NCI-H524 (cell line): Measurements from ENCODE around the gene SLC43A1.

Experiments used
- DNase-seq, 2 experiments: peaks; one replicate each; lab custom pipeline; 2025; lab: John Stamatoyannopoulos, UW

SLC43A1 gene

DNA sequence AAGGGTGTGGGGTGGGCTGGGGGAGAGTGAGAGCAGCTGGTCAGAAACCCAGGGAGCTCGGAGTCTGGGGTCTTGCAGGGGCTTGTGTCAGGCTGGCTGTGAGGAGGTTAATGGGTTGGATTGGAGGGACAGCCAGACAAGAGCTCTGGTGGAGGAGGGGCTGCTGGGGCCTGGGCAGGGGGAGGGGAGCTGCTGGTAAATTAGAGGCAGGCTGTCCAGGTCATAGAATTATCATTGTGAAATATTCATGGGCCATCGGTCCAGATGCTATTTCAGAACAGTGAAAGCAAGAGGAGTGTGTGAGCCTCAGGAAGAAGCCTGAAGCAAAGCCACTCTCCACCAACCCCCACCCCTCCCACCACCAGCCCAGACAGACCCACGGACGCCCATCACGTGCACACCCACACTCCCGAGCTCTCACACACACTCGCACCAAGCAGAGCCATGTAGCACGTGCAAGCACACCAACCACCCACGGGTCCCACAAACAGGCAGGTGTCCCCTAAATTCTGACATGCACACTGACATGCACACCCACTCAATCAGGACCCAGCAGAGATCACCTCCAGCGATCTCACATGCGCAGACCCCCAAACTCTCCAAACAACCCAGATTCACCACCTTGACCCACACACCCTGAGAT, 36.4 kb downstream of the SLC43A1 start:
- DNase-seq, result no peak

DNA sequence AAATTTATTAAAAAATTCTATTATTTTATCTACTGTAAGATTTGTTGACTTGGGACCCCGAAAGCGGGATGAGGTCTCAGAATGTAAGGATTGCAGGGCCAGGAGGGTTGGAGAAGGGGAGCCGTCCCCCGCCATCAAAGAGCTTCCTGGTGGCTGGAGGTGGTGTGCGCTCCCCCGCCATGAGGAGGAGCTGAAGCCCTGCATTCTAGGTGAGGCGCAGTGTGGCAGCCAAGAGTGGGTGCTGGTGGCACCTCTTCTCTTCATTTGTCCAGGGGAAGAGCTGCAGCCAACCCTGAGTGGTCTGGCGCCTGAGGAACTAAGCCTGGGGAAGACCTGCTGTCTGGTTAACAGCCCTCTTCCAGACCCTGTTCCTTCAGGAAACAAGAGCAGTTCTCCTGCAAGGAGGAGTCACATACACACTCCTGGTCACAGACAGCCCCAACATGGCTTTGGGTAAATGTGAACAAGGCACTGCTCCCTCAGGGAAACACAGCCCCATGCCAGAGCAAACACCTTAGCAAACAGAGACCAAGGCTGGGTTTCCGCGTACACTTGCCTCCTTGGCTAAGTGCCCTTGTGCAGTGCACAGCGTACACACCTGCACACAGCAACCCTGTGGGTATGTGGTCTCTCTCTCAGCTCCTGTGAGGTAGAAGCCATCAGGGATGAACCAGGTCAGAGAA, 37.9 kb downstream of the SLC43A1 start:
- no peak for DNase-seq

DNA sequence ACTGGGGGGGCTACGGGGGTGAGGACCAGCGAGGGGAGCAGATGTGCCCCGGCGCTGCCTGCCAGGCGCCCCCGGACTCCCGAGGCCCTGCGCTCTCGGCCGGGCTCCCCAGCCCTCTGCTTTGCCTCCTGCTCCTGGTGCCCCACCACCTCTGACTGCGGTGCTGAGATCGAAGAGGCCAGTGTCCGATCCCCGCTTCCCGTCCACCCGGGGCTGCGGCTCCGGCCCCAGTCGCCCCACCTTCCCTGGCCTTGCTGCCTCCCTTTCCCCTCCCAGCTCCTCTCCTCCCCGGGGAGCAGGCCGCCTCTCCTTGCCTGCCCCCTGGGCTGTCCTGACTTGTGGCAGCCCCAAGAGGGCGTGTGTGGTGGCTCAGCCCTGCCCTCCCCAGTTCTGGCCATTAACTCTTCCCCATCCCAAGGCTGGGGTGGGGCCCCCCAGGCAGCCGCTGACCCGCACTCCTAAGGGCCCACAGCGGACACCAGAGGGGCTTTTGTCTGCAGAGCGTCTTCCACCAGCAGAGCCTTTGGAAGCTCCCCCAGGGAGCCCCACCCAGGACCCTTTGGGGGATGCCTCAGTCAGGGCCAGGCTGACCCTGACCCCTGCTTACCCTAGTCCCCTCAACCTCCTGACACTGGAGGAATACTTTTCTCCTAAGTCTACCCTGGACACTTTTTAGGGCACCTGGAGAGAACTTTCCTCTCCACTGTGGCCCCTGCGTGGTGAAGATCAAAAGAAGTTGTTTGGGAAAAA, 38.6 kb downstream of the SLC43A1 start:
- no peak for DNase-seq

DNA sequence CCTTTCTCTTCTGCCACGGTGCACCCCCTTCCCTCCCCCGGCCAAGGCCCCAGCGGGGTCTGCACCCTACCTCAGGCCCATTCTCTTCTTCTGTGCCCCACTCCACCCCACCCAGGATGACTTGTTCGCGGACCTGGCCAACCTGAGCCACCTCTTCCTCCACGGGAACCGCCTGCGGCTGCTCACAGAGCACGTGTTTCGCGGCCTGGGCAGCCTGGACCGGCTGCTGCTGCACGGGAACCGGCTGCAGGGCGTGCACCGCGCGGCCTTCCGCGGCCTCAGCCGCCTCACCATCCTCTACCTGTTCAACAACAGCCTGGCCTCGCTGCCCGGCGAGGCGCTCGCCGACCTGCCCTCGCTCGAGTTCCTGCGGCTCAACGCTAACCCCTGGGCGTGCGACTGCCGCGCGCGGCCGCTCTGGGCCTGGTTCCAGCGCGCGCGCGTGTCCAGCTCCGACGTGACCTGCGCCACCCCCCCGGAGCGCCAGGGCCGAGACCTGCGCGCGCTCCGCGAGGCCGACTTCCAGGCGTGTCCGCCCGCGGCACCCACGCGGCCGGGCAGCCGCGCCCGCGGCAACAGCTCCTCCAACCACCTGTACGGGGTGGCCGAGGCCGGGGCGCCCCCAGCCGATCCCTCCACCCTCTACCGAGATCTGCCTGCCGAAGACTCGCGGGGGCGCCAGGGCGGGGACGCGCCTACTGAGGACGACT, 39.3 kb downstream of the SLC43A1 start:
- DNase-seq, result no peak

DNA sequence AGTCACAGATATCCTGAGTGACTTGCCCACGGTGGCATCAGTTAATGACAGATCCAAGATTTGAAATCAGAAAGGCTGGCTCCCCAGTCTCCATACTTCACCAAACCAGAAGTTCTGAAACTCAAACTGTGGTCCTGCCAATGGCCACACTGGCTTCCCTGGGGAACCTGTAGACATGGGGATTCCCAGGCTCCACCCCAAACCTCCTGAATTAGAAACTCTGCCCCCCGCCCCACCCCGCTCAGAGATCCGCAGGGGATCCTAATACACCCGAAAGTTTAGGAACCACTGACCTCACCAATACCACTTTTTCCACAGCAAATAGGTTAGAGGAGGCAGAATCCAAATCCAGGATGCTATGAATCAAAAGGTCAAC, 39.8 kb downstream of the SLC43A1 start:
- no peak for DNase-seq

DNA sequence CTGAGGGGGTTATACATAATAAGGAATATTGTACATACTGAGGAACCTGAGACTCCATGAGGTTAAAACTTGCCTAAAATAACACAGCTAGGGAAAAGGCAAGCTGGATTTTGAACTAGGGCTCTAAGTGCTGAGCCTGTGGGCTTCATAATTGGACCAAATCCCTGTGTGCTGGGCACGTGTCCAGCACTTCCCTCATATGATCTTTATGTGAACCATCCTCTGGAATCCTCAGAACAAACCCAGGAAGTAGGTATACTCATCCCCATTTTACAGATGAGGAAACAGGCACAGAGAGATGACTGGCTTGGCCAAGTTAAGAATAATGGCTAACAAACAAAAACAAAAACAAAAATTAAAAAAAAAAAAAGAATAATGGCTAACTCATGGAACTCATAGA, 40.3 kb downstream of the SLC43A1 start:
- no peak for DNase-seq

DNA sequence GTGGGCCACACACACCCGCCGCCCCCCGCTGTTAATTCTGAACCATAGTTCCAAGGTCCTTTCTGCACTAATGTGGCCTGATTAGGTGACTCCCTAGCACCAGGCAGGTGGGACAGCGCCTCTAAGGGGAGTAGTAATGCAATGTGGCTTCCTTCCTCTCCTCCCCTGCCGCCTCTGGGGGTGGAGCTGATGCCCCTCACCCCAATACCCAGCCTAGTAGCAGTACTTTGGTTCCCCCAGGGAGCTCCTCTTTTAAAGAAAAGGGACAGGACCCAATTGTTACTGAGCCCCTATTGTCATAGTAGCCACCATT, 40.7 kb downstream of the SLC43A1 start:
- DNase-seq, result no peak

DNA sequence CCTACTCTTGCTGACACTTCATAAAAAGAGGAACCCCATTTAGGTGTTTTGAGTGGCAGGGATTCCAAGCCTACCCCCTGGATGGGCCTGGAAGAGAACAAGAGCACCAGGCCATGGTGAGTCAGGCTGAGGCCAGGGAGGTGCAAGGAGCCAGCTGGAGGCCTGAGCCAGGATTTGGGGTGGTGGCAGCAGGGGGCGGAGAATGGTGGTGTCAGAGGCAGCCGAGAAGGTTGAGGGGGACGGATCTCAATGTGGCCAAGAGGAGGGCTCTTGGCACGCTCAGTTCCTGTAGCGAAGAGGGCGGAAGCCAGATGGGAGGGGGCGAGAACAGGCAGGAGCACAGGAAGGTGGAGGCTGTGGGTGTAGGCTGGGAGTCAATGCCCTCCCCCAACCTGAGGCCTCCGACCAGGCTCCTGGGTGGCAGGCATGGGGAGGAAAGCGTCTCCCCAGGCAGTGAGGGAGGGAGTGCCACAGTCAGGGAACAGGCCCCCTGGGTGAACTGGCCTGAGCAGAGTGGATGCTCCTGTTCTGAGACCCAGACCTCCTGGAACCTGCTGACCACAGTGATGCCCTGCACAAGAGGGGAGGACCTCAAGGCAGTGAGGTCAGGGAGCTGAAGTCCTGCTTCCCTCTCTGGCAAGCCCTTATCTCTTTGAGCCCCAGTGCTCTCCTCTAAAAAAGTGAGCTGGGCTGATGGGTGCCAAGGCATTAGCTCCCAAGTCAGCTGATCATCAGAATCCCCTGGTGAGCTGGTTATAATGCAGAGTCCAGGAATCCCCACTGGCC, 41.3 kb downstream of the SLC43A1 start:
- DNase-seq, result no peak

DNA sequence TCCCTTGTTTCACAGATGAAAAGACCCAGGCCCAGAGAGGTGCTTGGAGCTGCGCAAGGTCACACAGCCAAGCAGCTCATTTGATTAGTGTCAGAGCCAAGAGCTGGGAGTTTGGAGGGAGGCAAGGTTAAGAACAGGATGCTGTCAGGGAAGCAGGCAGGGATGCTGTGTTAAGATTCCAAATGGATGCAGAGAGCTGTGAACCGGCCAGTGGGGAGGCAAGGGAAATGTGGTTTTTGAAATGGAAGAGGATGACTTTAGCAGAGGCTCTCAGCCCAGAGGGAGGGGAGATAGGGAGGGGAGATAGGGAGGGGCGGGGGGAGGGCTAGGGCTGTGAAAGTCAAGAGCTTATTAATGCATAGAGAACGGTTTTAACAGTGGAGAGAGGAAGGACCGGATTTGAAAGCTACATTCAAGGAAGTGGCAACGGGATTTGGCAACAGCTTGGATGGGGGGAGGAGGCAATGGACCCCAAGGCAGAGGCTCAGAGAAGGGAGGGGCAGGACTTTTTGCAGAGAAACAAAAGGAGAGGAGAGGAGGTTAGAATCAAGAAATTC, 42.1 kb downstream of the SLC43A1 start:
- peak; percentile 34 to 45 for DNase-seq

DNA sequence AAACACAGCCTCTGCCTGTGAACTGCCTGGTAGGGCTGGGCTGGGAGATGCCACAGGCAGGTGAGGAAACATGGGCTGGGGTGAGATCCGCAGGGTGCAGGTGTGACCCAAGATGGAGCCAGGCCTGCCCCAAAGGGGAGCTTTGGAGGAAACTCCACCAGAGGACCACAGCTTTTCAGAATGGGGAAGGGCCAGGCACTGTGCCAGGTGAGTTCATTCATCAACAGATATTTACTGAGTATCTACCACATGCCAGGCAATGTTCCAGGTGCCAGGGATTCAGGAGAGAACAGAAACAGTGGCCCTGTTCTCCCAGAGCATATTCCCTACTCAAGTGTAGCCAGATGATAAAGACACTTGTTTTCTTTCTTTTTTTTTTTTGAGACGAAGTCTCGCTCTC, 44.0 kb downstream of the SLC43A1 start:
- no peak for DNase-seq

DNA sequence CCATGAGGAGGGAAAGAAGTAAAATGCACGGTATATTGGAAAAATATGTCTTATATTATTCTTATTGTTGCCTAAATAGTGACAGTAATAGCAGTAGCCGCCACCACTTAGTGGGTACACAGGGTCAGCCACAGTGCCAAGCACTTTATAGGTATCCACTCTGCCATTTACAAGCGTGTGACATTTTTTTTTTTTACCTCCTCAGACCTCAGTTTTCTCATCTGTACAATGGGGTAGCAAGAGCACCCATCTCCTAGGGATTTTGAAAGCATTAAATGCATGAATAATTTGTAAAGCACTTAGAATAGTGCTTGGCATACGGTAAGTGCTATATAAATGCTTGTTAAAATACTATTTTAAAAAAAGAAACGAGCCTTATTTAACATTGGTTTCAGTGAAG, 46.2 kb downstream of the SLC43A1 start:
- DNase-seq, result no peak

DNA sequence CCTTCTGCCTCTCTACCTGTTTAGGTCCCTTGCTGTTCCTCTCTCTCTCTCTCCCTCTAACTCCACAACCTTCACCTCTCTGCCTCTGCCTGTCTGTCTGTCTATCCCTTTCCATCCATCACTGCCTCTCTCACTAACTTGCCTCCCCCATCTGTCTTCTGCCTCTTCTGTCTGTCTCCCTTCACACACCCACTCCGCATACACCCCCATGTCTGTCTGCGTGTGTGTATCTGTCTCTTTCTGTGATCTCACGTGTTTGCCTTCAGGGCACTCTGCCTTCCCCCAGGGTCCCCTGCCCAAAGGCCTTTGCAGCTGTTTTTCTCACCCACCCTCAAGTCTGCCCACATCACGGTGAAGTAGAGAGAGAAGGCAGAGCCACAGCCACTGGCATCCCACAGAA, 47.2 kb downstream of the SLC43A1 start:
- DNase-seq, result no peak

DNA sequence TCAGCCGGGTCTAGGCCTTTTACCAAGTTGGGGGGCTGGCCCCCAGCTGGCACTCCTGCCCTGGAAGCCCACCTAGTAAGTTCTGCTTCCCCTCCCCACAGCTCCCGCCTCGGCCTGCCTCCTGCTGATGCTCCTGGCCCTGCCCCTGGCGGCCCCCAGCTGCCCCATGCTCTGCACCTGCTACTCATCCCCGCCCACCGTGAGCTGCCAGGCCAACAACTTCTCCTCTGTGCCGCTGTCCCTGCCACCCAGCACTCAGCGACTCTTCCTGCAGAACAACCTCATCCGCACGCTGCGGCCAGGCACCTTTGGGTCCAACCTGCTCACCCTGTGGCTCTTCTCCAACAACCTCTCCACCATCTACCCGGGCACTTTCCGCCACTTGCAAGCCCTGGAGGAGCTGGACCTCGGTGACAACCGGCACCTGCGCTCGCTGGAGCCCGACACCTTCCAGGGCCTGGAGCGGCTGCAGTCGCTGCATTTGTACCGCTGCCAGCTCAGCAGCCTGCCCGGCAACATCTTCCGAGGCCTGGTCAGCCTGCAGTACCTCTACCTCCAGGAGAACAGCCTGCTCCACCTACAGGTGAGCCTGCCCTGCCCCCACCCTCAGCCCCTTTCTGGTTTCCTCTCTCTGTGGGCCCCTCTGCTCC, 47.9 kb downstream of the SLC43A1 start:
- DNase-seq, result no peak

DNA sequence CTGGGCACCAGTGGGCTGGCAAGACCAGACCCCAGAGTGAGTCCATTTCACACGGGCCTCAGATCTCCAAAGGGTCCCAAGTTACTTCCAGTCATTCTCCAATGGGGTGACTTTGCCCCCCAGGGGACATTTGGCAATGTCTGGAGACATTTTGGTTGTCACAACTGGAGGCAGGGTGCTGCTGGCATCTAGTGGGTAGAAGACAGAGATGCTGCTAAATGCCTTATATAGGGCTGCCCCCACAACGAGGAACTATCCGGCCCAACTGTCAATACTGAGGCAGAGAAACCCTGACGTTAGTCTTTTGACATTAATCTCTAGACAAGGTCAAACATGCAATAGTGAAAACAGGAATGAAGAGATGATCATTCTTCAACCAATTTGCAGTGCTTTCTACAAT, 48.8 kb downstream of the SLC43A1 start:
- no peak for DNase-seq

DNA sequence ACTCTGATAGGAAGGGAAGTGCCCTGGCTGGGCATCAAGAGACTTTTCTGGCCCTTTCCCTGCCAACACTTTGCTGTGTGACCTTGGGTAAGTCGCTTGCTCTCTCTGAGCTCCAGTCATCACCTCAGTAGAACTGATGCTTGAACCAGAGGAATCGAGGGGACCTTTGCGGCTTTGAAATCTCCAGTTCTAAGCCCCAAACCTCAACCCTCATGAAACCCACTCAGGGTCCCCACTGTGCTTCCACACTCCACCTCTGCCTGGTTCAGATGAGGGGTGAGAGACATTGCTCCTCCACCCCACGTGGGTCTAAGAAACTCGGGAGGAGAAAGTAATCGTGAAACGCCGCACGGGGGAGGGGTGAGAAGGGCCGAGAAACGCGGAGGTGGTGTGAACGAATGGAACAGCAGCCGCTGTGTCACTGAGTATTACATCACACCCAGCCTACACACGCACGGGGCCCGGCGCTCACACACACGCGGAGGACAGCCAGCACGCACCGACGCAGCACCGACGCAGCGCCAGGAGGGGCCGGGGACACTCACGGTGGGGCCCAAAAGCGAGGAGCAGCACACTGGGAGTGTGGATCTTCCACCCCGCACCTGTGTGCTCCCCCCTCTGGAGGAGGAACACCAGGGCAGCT, 50.8 kb downstream of the SLC43A1 start:
- DNase-seq, result no peak

DNA sequence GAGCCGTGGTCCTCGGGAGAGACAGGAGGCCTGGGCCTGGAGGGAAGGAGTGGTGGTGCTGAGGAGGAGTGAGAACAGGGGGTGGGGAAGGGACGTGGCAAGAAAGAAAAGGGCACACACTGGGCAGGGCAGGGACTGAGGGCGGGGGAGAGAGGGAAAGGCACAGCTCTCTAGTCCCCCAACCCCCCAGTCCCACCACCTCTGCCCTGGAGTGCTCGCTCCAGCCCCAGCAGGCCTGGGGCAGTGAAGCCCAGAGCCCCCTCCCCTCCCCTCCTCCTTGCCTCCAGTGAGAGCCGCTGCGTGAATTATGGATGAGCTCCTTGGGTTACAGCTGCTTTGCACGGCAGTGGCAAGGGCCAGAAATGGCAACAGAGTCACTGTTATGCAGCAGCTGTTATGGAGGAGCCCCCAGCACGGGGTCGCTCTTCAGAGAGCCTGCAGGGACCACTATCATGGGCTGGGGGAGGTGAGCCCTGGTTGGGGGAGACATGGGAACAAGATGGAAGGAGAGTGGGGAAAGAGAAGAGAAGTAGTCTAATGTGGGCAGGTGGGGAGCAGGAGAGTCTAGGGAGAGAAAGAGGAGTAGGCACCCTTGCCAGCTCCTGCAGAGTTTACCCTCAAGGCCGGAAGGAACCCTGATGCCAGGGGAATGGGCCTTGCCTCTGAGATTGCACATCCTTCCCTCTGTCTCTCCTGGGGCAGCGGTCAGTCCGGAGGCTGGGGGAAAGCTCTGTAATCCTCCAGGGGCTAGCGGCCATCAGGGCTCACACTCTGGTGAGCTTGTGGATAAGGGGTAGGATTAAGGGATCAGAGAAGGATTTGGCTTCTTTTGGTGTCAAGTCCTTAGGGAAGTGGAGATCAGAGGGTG, 51.6 kb downstream of the SLC43A1 start:
- peak in 1 of 2 experiments; percentile 53 for DNase-seq

DNA sequence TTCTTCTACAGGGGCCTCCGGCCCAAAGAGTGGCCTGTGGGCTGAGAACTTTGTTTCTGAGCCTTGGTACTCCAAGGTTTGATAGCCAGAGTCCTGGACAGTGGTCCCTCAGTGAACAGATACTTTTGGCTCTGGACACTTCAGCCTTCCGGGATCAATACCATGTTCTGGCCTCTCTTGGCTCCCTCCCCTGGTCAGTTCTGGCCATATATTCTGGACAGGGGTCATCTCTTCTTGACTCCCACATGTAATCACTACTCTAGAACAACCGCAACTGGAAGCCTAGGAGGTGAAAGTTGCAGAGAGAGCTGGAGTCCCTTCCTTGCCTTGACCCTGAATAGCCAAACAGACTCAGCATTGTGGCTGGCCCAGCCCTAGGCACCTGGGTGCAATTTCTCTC, 52.9 kb downstream of the SLC43A1 start:
- no peak for DNase-seq

DNA sequence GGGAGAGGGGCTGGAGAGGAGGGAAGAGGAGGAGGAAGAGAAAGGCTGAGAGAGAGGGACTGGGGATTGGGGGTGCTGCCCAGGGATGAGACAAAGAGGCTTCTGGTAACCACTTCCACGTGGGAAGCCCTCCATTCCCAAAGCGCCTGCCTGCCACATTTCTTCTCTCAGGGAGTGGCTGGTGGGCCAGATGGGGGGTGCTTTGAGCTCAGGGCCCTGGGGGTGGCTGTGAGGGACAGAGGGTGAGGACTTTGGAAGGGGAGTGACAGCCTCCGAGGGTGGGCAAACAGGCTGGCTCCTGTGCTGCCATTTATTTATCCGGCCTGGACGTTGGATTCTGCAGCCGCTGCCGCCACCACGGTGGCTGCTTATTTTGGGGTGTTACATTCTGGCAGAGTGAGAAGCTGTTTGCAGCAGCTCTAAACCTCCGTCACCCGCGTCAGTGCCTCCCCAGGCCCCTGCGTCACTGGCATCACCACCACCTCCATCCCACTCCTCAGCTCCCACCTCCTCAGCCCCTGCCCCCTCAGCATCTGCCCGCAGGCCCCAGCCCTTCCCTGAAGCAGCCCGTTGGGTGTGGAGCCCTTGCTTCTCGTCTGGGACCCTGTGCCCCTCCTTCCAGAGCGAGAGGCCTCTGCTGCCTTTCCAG, 53.5 kb downstream of the SLC43A1 start:
- no peak for DNase-seq
